Activated CD4-positive, alpha-beta T cell treated with anti-CD3 and anti-CD28 coated beads for 1 hour (primary cell): ENCODE results near the gene CDH12.
"Not testable (repeated sequence)": the region's sequence is repeated elsewhere in the genome, so short reads cannot be mapped to it uniquely, and the experiment has no call there.

Experiments used
- DNase-seq: peaks from one replicate; pipeline ENCODE4 v3.0.0-alpha.2; 2020

The CDH12 gene

DNA sequence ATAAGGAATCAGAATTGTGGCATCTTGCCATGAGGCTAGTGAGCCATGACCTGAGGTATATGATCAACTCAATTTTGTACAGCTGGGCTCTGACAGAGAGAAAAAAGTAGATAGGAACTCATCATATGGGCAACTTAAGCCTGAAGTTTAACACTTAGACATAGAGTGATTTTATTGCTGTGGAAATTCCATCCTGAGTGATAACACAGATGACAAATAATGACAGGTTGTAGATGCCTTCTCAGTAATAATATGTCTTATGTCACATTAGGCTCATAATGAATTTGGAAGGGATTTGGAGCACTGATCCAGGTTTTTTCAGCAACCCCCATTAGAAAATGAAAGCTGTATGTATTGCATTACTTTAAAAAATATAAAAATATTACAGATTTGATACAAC is 744.6 kb downstream of the CDH12 start:
- DNase-seq: no peak

DNA sequence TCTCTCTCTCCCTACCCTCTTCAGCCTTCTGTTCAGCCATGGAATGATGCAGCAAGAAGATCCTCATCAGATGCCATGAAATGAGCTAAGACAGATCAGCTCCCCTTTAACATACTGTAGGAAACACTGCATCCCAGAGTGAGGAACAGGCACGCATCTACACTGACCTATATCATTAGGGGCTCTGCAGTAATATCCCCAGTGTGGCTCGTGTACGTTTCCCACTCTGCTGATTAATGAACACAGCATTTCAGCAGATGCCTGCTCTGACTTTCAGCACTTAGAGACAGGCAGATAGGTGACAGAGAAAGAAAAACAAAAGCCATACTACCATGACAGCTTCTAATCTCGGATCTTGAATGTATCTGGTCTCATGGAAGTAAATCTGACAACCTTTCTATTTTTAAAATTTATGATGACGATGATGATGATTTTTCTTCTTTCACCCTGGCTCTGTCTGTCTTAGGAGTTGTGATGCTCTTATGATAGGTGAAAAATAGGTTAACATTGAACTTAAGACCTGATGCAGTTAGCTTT is 750.3 kb downstream of the CDH12 start:
- DNase-seq: no peak

DNA sequence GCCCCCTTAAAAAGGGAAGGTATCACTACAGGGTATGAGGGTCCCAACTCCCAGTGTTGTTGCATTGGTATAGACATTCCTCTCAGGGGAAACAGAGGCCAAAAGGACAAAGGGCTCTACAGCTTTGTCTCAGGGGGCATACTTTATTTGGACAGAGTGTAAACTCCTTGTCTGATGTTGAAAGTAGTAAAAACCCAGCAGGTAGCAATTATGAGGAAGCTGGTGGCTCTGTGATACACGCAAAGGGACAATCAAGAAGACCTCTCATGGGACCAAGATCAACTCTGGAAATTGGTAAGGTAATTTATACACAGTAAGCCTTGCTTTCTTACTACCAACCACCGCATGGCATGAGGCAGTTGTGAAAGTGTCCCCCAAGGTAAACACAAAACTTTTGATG is 764.6 kb downstream of the CDH12 start:
- no peak for DNase-seq

DNA sequence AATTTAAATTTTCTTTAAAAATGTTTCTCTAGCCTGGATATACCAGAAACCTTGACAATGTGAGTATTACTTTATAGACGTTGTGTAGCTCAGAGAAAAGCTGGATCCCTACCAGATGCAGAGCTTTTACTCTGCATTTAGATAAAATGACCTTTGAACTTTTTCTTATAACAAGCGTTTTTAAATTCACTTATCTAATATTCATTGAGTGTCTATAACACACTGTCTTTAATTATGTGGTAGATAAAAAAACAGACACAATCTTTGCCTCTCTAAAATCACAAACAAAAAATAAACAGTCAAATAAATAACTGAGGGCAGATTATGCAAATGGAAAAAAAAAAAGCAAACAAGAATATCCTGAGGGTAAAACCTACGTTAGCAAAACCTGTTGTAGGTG is 773.6 kb downstream of the CDH12 start:
- DNase-seq: no peak

DNA sequence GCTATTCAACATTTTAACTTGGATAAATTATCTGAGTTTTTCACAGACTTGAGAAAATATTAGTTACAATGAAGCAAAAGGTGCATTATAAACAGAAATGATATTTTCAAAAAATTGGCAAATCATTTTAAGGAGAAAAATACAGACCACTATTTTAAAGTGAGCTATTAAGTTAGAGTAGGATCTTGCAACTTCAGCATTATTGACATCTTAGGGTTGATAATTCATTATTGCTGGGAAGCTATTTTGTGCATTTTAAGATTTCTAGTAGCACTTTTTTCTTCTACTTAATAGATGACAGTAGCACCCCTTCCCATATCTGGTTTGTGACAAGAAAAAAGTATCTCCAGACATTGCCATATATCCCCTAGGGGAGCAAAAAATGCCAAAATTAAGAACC is 774.1 kb downstream of the CDH12 start:
- DNase-seq: no peak

DNA sequence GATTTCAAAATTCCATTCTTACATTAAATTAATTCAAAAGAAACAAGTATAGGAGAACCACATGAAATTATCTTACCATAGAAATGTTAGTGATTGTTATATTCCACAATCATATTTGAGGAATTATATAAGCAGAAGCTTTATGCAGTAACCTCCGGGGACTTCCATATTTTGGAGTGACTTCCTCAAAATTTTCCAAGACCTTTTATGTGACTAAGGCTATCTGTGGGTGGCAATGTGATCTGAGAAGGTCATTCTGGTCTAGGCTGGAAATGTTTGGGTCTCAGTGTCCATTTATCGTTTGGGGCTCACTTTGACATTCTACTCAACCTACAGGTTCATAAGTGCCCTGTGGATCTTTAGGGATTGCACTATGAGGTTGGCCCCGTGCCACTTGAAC is 776.6 kb downstream of the CDH12 start:
- no peak for DNase-seq

DNA sequence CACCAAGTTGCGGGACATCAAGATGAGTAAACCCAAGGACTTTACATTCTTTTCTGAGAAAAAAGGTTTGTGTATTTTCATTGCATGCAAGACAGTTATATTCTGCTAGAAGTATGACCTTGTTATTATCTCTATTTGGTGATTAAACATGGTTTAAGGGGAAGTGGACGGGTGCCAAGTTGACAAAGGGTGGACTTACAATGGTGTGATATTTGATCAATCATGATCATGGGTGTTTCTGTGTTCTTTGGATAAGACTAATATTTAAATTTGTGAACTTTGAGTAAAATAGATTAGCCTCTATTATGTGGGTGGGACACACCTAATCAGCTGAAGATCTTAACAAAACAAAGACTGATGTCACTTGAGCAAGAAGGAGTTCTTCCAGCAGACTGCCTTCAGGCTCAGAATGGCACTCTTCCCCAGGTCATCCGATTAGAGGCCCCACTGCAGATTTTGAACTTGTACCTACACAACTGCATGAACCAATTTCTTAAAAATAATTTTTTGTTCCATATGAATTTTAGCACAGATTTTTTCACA is 782.9 kb downstream of the CDH12 start:
- DNase-seq: no peak

DNA sequence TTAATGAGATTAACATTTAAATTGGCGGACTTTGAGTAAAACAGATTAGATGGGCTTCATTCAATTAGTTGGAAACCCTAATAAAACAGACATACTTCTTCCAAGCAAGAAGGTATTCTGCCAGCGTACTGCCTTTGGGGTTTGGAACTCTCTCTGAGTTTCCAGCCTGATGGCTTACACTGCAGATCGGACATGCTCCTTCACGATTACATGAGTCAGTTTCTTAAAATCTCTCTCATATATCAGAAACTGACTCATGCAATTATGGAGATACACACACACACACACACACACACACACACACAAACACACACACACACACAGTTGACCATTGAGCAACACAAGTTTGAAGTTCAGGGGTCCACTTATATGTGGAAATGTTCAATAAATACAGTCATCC is 789.4 kb downstream of the CDH12 start:
- no peak for DNase-seq

DNA sequence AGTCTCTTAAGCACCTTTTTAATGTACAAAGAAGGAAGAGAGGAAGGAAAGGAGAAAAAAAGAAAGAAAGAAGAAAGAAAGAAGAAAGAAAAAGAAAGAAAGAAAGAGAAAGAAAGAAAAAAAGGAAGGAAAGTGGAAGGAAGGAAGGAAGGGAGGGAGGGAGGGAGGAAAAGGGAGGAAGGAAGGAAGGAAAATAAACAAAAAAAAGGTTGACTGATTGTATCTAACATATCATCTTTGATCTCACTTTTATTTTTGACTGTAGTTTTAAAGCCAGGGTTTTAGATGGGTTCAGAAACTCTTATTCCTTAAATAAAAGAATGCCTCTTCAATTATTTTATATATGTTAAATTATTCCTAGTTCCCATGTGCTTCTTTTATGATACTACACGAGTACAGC is 794.5 kb downstream of the CDH12 start:
- no peak for DNase-seq

DNA sequence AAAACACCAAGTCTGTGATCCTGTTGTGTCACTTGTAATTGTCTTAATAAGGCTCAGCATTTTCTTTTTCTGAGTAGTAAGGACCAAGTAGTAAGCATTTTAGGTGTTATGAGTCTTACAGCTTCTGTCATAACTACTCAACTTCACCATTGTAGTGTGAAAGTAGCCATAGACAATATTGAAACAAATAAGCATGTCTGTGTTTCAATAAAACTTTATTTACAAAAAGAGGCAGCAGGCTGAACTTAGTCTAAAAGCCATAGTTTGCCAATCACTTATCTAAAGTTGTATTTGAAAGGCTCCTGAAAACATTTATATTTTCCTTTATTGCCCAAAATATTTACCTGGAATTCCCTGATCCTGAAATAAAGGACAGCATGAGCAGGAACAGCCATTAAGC is 796.1 kb downstream of the CDH12 start:
- DNase-seq: no peak

DNA sequence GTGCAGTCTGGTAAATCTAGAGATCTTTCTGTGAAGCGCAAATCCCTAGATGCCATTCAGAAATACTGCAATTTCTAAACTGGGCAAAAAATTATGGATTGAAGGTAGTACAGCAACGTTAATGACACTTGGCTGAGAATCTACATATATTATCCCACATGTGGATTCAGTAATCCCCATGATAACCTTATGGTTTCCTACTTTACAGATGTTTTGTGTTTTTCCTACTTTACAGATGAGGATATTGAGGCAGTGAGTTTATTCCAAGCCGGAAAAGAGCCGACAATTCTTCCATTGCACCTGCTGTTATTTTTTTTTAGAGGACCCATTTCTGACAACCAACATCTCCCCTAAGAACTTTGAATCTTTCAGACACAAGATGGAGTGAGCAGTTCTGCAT is 796.5 kb downstream of the CDH12 start:
- no peak for DNase-seq

DNA sequence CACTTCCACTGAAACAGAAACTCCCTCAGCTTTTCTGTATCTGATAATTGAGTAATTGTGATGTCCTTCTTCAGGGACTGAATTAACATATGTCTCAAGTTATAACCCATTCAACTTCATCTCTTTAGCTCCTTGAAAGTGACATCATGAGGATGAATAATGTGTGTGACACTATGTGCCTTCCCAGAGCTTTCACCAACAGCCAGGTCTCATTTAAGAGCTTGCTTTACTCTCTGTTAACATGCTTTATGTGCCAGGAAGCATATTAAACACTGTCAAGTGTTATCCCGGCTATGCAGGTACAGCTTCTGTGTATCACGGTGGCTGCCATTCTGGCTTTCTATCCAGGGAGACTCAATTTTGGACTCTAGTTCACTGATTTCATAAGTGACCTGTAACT is 799.9 kb downstream of the CDH12 start:
- no peak for DNase-seq

DNA sequence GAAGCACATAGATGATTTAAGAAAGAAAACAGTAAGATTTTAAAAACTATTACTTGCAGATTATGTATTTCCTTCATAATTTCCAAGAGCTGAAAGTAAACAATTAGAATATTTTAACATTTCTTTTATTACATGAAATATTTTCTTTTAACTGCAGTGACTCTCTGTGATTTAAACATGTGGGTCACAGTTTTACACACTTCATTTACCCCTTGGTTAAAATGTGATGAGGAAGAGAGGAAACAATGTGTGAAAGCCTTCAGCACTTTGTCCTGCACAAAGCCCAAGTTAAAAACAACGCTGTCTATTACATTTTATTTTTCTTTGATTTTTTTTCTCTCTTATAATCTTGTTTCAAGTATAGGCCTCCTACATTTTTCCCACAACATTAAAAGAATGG is 801.3 kb downstream of the CDH12 start:
- no peak for DNase-seq

DNA sequence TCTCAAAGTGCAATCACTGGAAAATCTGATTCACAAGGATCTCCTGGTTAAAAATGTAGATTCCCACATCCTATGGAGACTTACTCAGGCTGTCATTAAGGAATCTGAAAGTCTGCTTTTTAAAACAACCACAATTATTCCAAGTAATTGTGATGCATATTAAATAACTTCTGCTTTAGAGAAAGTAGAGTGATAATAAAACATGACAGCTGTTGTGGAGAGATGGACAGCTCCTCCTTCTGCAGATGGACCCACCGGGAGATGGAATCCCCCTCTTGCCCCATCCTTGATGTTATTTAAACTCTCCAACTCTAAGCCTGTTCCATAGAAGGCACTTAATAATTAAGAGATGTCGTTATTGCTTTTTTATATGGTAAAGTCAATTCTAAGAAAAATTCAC is 802.2 kb downstream of the CDH12 start:
- DNase-seq: no peak

DNA sequence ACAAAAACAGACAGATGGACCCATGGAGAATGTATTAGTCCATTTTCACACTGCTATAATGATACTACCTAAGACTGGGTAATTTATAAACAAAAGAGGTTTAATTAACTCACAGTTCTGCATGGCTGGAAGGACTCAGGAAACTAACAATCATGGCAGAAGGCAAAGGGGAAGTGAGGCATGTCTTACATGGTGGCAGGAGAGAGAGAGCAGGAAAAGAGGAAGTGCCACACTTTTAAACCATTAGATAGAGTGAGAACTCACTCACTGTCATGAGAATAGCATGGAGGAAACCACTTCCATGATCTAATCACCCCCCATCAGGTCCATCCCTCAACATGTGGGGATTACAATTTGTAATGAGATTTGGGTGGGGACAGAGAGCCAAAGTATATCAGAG is 808.9 kb downstream of the CDH12 start:
- DNase-seq: no peak

DNA sequence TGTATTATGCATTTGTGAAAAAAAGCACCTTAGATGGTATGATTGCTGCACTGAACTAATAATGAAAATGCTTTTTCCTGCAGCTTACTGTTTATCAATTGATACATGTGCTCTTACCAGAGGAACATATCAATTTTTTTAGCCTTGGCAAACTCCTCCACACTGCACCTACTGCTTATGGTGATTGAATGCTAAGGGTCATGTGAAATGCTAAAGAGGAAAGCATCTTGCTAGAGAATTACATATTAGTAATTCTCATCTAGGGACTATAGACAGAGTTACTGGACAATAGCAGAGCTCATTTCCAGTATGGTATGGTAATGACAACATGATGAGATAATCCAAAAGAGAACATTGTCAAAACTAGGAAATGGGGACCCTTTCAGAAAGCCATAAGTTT is 817.1 kb downstream of the CDH12 start:
- DNase-seq: no peak

DNA sequence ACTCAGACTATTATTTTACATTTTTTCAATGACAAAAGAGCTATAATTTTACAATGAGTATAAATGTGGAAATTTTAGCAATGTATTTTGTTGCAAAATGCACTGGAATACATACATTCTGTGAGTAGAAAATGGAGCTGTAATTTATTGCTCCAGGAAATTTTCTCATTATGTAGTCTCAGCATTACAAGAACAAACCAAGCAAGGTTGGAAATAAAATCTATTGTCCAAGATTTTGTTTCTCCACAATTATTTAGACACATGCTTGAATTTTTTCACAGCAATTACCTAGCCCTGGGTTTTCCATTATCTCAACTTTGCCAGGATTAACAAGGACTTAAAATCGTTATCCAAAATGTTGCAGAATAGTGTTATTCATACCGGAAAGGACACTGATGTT is 820.1 kb downstream of the CDH12 start:
- DNase-seq: no peak

DNA sequence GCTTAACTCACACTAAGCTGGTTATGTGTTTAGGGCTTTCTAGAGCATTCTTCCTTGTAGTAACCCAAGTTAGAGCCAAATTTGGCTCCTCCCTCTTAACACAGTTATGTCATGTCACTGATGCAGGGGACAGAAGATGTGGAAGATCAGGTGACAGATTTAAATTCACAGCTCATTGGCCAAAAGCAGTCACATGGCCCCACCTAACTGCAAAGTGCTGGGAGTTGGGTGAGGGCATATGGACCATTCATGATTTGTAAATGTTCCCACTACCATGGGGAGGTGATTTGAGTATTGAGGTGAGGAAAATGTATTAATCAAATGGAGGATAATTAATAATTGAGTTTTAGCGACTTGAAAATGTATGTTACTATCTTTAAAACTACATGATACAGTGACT is 829.4 kb downstream of the CDH12 start:
- DNase-seq: no peak

DNA sequence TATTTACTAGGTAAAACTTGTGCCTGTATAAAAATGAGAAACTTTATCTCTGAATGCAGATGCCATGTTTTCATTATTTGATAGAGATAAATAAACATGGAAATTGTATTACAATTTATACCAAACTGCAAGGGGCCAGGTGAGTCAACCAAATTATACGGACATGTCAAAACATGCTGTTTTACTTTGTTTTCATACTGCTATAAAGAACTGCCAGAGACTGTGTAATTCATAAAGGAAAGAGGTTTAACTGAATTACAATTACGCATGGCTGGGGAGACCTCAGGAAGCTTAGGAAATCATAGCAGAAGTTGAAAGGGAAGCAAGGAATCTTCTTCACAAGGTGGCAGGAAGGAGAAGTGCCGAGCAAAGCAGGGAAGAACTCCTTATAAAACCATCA is 840.3 kb downstream of the CDH12 start:
- DNase-seq: not testable (repeated sequence)

DNA sequence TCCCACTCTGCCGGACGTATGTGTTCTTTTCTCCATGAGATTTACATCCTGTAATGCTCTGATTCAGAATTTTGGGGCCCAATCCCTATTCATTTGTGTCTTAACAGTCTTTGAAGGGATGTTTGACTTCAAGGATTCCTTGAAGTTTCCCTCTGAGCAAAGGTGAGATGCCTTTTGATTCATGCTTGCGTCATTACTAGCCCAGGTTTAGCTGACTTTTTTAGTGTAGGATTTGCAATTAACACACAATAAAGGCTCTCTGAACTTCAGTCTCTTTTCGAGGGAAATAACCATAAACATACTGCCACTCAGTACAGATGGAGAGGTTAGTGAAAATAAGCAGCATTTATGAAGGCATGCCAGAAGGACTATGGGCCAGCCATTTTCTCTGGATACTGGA is 842.3 kb downstream of the CDH12 start:
- DNase-seq: not testable (repeated sequence)

DNA sequence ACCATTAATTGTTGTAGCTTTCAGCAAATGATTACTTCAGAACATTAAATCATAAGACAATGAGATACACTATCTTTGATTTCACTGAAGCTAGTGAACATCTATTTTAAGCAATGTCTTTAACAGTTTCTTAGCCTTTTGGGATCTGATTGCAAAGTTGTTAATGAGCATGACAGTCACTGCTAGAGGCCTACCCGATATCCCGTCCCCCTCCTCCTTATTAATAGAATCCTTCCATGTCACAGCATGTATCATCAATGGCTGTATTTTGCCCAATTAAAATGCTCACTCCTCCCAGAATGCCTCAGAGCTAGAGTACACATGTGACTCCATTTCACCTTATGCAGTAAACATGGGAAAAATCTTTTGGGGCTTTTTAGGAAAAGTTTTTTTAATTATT is 852.0 kb downstream of the CDH12 start:
- DNase-seq: not testable (repeated sequence)

DNA sequence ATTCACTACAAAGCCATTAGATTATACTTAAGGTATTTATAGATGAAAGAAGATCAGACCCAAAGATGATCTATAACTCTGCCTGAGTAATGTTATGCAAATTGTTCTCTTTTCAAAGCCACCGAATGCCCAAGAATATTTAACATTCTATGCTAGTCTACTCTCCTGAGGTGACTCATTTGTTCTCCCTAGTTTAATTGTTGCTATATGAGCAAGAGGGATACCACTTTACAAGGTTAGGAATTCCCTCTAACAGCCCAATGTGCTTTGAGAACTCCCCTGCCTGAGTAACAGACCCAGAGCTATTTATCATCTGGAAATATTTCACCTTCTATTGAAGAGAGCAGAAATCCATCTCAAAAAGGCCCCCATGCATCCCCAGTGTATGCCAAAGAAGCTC is 867.3 kb downstream of the CDH12 start:
- DNase-seq: not testable (repeated sequence)

DNA sequence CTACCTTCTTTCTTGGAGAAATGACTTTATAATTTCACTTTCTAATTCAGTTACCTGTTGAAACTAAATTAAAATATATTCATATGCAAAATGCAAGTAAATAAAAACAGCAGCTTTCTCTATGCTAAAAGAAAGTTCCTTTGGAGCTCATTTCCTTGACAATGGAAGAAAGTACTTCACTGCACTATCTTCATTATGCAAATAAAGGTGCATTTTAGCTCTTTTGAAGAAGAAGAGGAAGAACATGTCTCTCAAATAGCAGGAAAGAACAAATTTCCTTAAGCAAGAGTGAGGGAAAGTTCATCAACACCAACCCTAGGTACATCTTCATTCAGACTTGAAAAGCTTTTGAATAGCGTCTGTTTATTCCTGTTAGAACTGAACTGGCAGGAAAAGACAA is 901.6 kb downstream of the CDH12 start:
- not testable (repeated sequence) for DNase-seq

DNA sequence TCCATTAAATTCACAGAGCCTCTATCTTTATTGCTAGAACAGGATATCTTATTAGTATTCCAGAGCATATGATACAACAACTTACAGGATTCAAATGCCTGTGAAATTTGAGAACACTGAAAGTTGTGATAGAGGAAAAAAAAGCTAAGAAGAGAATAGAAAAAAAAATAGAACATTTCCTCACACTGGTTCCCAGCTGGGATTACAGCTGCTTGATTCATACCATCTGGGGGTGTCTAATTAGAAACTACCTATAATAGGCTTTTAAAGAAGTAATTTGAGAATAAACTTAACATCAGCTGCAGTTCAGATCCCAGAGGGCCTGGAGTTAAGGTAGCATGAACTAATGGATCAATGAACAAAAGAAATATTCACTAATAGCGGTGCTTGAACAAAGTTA is 922.0 kb downstream of the CDH12 start:
- no peak for DNase-seq

DNA sequence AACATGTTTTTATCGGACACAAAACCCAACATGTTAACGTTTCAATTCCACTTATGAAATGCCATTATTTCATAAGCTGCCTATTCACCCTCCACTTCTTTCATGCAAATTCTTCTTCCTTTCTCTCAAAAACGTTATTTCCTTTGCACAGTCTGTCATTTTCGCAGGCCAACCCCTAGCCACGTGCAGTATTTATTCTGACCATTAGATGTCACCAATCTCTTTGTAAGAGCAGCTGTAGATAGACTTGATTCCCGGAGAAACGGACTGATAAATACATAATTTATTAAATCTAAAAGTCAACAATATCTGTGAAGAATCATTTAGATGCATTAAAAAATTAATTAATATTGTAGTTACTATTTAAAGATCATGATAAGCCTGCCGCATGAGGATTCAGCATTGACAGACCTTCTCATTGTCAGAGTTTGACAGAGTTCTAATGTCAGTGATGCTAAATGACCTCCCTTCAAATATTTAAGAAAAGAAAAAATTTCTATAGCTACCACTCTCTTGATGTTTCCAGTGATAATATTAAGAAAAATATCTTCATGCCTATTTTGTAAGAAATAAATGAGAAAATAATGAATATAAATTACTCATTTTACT is 933.6 kb downstream of the CDH12 start:
- no peak for DNase-seq
